ENCODE data around the gene TNNI3K. TPM values are rescaled to one million over a fixed set of nuclear protein-coding genes. Genes with fewer than 3 reads are reported as not detected.

Gene TNNI3K
- total RNA-seq, 1 experiment from 2014 or later = not detected

DNA sequence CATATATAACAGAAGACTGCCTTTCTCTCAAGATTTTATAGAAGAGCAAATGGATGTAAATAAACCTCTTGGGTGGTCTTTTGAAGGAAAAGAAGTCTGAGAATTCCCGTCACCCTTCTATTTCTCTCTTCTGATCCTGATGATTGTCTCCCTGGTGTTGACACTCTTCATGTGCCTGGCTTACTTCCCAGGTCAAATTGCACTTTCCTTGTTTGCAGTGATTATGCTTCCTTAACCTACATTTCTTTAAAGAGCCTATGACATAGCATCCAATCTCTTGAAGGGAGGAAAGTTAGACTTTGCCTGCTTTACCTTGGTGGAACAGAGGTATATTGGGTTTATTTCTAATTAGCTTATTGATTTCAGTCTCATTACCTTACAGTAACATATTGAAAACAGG is 197.1 kb downstream of the TNNI3K start:
- Mint-ChIP-seq H3K27me3 (ENCODE audit: low read depth) (no peaks in the 10 kb centered on the region; the same call in none of the 2 replicates), H3K9me3 (no peaks in the 10 kb centered on the region), H3K36me3 (ENCODE audit: insufficient read depth in 1 of 3, low read depth in 3 of 3) (no peaks in the 10 kb centered on the region), H3K4me3 (no peak overlapping the region), H3K4me1 (no peaks in the 10 kb centered on the region), H3K27ac (no peak overlapping the region)
- TF ChIP-seq, protein P1, sequence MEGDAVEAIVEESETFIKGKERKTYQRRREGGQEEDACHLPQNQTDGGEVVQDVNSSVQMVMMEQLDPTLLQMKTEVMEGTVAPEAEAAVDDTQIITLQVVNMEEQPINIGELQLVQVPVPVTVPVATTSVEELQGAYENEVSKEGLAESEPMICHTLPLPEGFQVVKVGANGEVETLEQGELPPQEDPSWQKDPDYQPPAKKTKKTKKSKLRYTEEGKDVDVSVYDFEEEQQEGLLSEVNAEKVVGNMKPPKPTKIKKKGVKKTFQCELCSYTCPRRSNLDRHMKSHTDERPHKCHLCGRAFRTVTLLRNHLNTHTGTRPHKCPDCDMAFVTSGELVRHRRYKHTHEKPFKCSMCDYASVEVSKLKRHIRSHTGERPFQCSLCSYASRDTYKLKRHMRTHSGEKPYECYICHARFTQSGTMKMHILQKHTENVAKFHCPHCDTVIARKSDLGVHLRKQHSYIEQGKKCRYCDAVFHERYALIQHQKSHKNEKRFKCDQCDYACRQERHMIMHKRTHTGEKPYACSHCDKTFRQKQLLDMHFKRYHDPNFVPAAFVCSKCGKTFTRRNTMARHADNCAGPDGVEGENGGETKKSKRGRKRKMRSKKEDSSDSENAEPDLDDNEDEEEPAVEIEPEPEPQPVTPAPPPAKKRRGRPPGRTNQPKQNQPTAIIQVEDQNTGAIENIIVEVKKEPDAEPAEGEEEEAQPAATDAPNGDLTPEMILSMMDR (conservative IDR thresholded peaks at IDR 0.05) = no peak
- Histone ChIP-seq H3K4me2 (ENCODE audit: insufficient read depth, insufficient read length, low read length) (no peak overlapping the region), H3K18ac (ENCODE audit: insufficient read length, low read depth, low read length) (no peak overlapping the region), H3K14ac (ENCODE audit: insufficient read depth, low read length) (no peak overlapping the region), H3T11ph (ENCODE audit: low read length) (no peak overlapping the region), H2BK15ac (ENCODE audit: low read depth, low read length) (no peak overlapping the region), H4K20me1 (ENCODE audit: control insufficient read depth, insufficient read depth, insufficient read length) (no peaks in the 10 kb centered on the region), H3K56ac (ENCODE audit: insufficient read length, low read depth, low read length) (no peak overlapping the region), H4K91ac (ENCODE audit: insufficient read length, low read depth, low read length) (no peak overlapping the region), H4K8ac (replicated peaks; ENCODE audit: insufficient read length, low read depth, low read length) (no peak overlapping the region), H3K27ac (ENCODE audit: insufficient read length, low read depth, low read length) (no peak overlapping the region), H2BK20ac (ENCODE audit: low read depth, low read length, poor library complexity, severe bottlenecking) (no peak overlapping the region), H3K23ac (ENCODE audit: insufficient read length, low read depth, low read length) (no peak overlapping the region), H2AK5ac (ENCODE audit: insufficient read length, low read length) (no peak overlapping the region), H4K5ac (ENCODE audit: insufficient read length, low read depth, low read length) (no peak overlapping the region), H3K4ac (ENCODE audit: low read depth, low read length) (no peak overlapping the region), H3K23me2 (ENCODE audit: insufficient read length, low read depth, low read length, poor library complexity, severe bottlenecking) (no peaks in the 10 kb centered on the region), H2BK12ac (ENCODE audit: insufficient read length, low read depth, low read length) (no peak overlapping the region), H3K4me1 (ENCODE audit: insufficient read depth, low read length) (no peaks in the 10 kb centered on the region), H2AFZ (ENCODE audit: low read length) (no peak overlapping the region), H3K9ac (ENCODE audit: extremely low read depth, insufficient read length, low read length) (no peak overlapping the region), H3K27me3 (ENCODE audit: insufficient read depth, low read length) (no peaks in the 10 kb centered on the region), H3K79me2 (ENCODE audit: insufficient read depth, low read length) (no peaks in the 10 kb centered on the region), H2BK120ac (ENCODE audit: low read depth, low read length, poor library complexity, severe bottlenecking) (no peak overlapping the region), H2BK5ac (ENCODE audit: insufficient read length, low read length) (no peak overlapping the region), H3K79me1 (ENCODE audit: insufficient read depth, low read depth, low read length, poor library complexity, severe bottlenecking) (no peaks in the 10 kb centered on the region), H3K9me3 (ENCODE audit: control insufficient read depth, low read depth, low read length) (no peaks in the 10 kb centered on the region)
- WGBS (ENCODE audit: extremely low coverage, insufficient read length, low lambda C conversion rate) = no CpG with 5 or more reads among the region's 1 CpG
- DNase-seq = no peak
